Nephron (organoid): ENCODE results near the gene PKD1L1.
"Not testable (repeated sequence)": the region's sequence is repeated elsewhere in the genome, so short reads cannot be mapped to it uniquely, and the experiment has no call there.

ENCODE experiments used
- H3K27ac Mint-ChIP-seq, 3 experiments: 2 replicates each; pipeline ENCODE4 v1.8.0; 2020; ENCODE audit warnings: mixed read lengths in 3 of 3, mild to moderate bottlenecking in 2 of 3, moderate library complexity in 1 of 3
- H3K27me3 Mint-ChIP-seq: 2 replicates; pipeline ENCODE4 v1.8.0; 2021; ENCODE audit warnings: low read depth, mild to moderate bottlenecking, moderate library complexity, mixed read lengths
- H3K36me3 Mint-ChIP-seq: 2 replicates; pipeline ENCODE4 v1.8.0; 2020; ENCODE audit warnings: low read depth, mixed read lengths
- H3K4me1 Mint-ChIP-seq: 2 replicates; pipeline ENCODE4 v1.8.0; 2020; ENCODE audit warnings: mixed read lengths
- H3K4me3 Mint-ChIP-seq, 3 experiments: 2 replicates each; pipeline ENCODE4 v1.8.0; 2020; ENCODE audit warnings: mild to moderate bottlenecking in 3 of 3, mixed read lengths in 3 of 3, moderate library complexity in 2 of 3
- H3K9me3 Mint-ChIP-seq: 2 replicates; pipeline ENCODE4 v1.8.0; 2020; ENCODE audit warnings: mixed read lengths
- TF ChIP-seq, protein P1 (sequence below), 3 experiments: fragments of 200-600 bp; sonication (generic); IDR thresholded peaks; one replicate each; pipeline ENCODE4 v1.5.0; 2021; ENCODE audit warnings: antibody characterized with exemption in 3 of 3; ENCODE audit not compliant: unreplicated experiment in 3 of 3

PKD1L1 gene

DNA sequence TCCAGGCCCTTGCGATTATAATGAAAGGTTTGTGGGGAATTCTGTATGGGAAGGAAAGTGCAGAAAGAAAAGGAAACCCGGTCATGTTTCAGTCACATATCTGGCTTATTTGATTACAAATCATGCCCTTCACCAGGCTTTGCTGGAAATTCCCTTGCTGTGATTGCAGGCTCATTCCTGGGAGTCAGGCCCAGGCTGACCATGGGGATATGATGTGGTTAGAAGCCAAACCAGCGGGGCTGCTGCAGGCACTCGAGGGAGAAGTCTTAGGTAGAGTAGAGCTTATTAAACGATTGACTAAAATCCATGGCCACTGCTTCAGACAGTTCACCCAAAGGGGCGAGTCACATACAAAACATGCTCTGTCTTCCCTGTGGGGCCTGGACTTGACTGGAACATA lies 16.2 kb downstream of the PKD1L1 start:
- Mint-ChIP-seq H3K27ac (no peak overlapping the region), H3K4me1 (no peaks in the 10 kb centered on the region), H3K27me3 (peaks cover 3% of the 10 kb centered on the region)

DNA sequence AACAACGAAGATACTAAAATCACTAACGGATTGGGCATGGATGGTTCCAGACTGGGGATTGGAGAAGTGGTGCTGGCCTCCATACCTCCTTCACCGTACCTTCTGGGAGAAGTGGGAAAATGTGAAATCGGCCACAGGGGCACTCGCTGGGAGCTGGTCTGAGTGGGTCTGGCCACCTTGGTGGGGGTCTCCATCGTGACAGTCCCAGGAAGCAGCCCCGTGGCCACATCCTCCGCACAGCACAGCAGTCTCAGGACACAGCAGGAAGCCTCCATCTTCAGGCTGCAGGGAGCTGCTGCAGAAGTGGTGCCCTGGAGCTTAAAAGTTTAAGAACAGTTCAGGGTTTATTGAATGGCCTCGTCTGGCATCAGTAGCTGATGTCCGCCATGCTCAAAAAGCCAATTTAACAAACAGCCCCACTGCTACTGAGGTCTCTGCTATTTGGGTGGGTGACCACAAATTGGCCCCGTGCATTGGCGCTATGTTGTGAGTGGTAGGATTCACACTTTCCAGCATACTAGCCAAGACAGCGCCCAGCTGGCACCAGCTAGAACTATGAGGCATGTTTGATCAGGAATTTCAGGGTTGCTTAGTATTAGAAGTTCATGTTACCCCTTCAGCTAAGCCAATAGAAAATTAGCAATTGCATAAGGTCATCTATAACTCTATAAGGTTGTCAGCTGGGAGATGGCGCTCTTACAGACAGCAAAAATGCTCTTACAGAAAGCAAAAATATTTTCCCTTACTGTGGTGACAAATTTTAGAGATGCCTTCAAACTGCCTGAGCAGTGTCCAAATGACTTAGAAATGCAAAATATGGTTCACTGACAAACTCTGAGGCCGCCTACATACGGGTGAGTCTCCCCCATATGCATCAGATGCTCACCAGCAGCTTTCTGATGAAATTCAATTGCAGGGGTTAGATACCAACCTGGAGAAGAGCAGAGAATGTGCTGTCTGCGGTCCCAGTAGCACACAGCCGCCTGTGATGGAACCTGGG lies 17.0 kb downstream of the PKD1L1 start:
- Mint-ChIP-seq H3K36me3 (no peaks in the 10 kb centered on the region), H3K27ac (no peak overlapping the region), H3K4me3 (no peak overlapping the region), H3K9me3 (no peaks in the 10 kb centered on the region), H3K27me3 (peaks cover 3% of the 10 kb centered on the region), H3K4me1 (no peaks in the 10 kb centered on the region)
- TF ChIP-seq, protein P1, sequence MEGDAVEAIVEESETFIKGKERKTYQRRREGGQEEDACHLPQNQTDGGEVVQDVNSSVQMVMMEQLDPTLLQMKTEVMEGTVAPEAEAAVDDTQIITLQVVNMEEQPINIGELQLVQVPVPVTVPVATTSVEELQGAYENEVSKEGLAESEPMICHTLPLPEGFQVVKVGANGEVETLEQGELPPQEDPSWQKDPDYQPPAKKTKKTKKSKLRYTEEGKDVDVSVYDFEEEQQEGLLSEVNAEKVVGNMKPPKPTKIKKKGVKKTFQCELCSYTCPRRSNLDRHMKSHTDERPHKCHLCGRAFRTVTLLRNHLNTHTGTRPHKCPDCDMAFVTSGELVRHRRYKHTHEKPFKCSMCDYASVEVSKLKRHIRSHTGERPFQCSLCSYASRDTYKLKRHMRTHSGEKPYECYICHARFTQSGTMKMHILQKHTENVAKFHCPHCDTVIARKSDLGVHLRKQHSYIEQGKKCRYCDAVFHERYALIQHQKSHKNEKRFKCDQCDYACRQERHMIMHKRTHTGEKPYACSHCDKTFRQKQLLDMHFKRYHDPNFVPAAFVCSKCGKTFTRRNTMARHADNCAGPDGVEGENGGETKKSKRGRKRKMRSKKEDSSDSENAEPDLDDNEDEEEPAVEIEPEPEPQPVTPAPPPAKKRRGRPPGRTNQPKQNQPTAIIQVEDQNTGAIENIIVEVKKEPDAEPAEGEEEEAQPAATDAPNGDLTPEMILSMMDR (IDR thresholded peaks at IDR 0.05; ENCODE audit: unreplicated experiment in 3 of 3), result no peak

More for the DNA sequence above, 16.2 kb downstream of the PKD1L1 start:
- Mint-ChIP-seq H3K9me3 (no peaks in the 10 kb centered on the region), H3K4me3 (no peak overlapping the region), H3K36me3 (no peaks in the 10 kb centered on the region)
- TF ChIP-seq, protein P1 (IDR thresholded peaks at IDR 0.05; ENCODE audit: unreplicated experiment in 3 of 3), result no peak

GRCh38 chr7:47924266-47924665 lies 24.0 kb downstream of the PKD1L1 start:
- H3K27me3 Mint-ChIP-seq, result no peaks in the 10 kb centered on the region
- H3K4me1 Mint-ChIP-seq, result no peaks in the 10 kb centered on the region
- H3K27ac Mint-ChIP-seq, result no peak overlapping the region
- no peak overlapping the region for H3K4me3 Mint-ChIP-seq
- TF ChIP-seq, protein P1 (IDR thresholded peaks at IDR 0.05; ENCODE audit: unreplicated experiment in 3 of 3), result no peak
- H3K36me3 Mint-ChIP-seq, result peaks cover 4% of the 10 kb centered on the region
- H3K9me3 Mint-ChIP-seq, result peaks cover 13% of the 10 kb centered on the region

- H3K4me1 Mint-ChIP-seq, H3K27me3 Mint-ChIP-seq, H3K36me3 Mint-ChIP-seq, H3K27ac Mint-ChIP-seq, H3K4me3 Mint-ChIP-seq: not testable (repeated sequence)
- peaks cover 23% of the 10 kb centered on the region for H3K9me3 Mint-ChIP-seq
Measured at GRCh38 chr7:47923081-47923875, 25.0 kb downstream of the PKD1L1 start.

DNA sequence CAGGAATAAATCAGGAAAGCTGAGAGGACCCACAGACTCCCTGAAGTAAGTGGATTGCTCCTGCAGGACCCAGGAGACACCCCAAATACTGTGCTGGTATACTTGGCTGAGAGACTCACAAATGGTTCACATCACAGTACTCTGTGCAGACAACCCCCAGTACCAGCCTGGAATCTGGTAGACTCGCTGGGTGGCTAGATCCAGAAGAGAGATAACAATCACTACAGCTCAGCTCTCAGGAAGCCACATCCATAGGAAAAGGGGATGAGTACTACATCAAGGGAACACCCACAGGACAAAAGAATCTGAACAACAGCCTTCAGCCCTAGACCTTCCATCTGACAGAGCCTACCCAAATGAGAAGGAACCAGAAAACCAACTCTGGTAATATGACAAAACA lies 31.8 kb downstream of the PKD1L1 start:
- H3K27ac Mint-ChIP-seq, result not testable (repeated sequence)
- H3K9me3 Mint-ChIP-seq, result peaks cover 46% of the 10 kb centered on the region

DNA sequence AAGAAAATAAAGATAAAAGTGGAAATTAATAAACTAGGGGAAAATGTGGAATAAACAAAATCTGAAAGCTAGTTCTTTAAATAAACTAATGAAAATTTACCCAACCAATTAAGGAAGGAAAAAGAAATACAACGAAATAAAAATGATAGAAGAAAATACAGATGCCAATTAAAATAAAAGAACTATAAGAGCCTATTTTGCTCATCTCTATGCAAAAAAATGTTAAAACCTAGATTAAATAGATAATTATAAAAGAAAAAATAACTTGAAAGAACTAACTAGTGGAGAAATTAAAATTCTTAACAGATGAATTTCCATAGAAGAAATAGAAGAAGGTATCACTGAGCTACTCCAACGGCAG lies 32.7 kb downstream of the PKD1L1 start:
- TF ChIP-seq, protein P1 (IDR thresholded peaks at IDR 0.05; ENCODE audit: unreplicated experiment in 3 of 3), result no peak
- Mint-ChIP-seq H3K4me1 (peaks cover 4% of the 10 kb centered on the region), H3K36me3 (peaks cover 7% of the 10 kb centered on the region), H3K27ac (peak overlapping the region; percentile 54 to 95 (median 65)), H3K27me3 (no peaks in the 10 kb centered on the region), H3K4me3 (no peak overlapping the region), H3K9me3 (peaks cover 41% of the 10 kb centered on the region)

More for the DNA sequence above, 31.8 kb downstream of the PKD1L1 start:
- not testable (repeated sequence) for H3K4me1 Mint-ChIP-seq, H3K4me3 Mint-ChIP-seq, H3K27me3 Mint-ChIP-seq
- peaks cover 11% of the 10 kb centered on the region for H3K36me3 Mint-ChIP-seq
